HepG2 (cell line): ENCODE measurements around the gene TCAP. TPM values are rescaled to one million over a fixed set of nuclear protein-coding genes. Genes with fewer than 3 reads are reported as not detected.

Experiments used
- ATF7-NPFF ChIP-seq: sonication (generic); formaldehyde crosslinking; IDR thresholded peaks from 2 replicates; pipeline ENCODE4 v1.8.1; 2023; ENCODE audit warnings: mild to moderate bottlenecking, low read depth, missing genetic modification reagents, moderate library complexity
- DPF2 ChIP-seq: sonication (generic); formaldehyde crosslinking; IDR thresholded peaks from 2 replicates; pipeline ENCODE4 v1.4.0; 2020; ENCODE audit warnings: mild to moderate bottlenecking, low read depth, missing genetic modification reagents, borderline replicate concordance
- DR1 ChIP-seq: sonication (generic); formaldehyde crosslinking; IDR thresholded peaks from 2 replicates; pipeline ENCODE4 v1.8.0; 2021; ENCODE audit warnings: mild to moderate bottlenecking, missing genetic modification reagents, inconsistent platforms
- FOXJ3 ChIP-seq: sonication (generic); formaldehyde crosslinking; IDR thresholded peaks from 2 replicates; pipeline ENCODE4 v1.4.0; 2020; ENCODE audit warnings: missing genetic modification reagents, mild to moderate bottlenecking, borderline replicate concordance
- GATAD2A ChIP-seq: IDR thresholded peaks from 2 replicates; pipeline ENCODE4 v1.6.1; 2016
- MZF1 ChIP-seq: sonication (generic); formaldehyde crosslinking; IDR thresholded peaks from 2 replicates; pipeline ENCODE4 v1.8.1; 2023; ENCODE audit warnings: mild to moderate bottlenecking, missing genetic modification reagents, borderline replicate concordance
- TCF7L2 ChIP-seq: IDR thresholded peaks from 2 replicates; pipeline ENCODE4 v1.6.1; 2011; ENCODE audit warnings: mild to moderate bottlenecking, low read depth, low read length, moderate library complexity
- WIZ ChIP-seq: sonication (generic); formaldehyde crosslinking; IDR thresholded peaks from 2 replicates; pipeline ENCODE4 v1.5.1; 2020; ENCODE audit warnings: mild to moderate bottlenecking, missing genetic modification reagents
- ZNF136 ChIP-seq: sonication (generic); formaldehyde crosslinking; IDR thresholded peaks from 2 replicates; pipeline ENCODE4 v1.8.1; 2022; ENCODE audit warnings: low read depth, mild to moderate bottlenecking, moderate library complexity, missing genetic modification reagents
- ZNF354B ChIP-seq: sonication (generic); formaldehyde crosslinking; IDR thresholded peaks from 2 replicates; pipeline ENCODE4 v1.8.0; 2022; ENCODE audit warnings: mild to moderate bottlenecking, missing genetic modification reagents
- ZNF567 ChIP-seq: sonication (generic); formaldehyde crosslinking; IDR thresholded peaks from 2 replicates; pipeline ENCODE4 v1.8.1; 2023; ENCODE audit warnings: mild to moderate bottlenecking, missing genetic modification reagents, borderline replicate concordance
- ZNF7 ChIP-seq: IDR thresholded peaks from 2 replicates; pipeline ENCODE4 v1.6.1; 2016; ENCODE audit warnings: missing biosample characterization, missing genetic modification reagents
- ZNF737 ChIP-seq: sonication (generic); formaldehyde crosslinking; IDR thresholded peaks from 2 replicates; pipeline ENCODE4 v1.5.0; 2020; ENCODE audit warnings: missing genetic modification reagents, mild to moderate bottlenecking, borderline replicate concordance
- ZNF879 ChIP-seq: sonication (generic); formaldehyde crosslinking; IDR thresholded peaks from 2 replicates; pipeline ENCODE4 v1.8.1; 2023; ENCODE audit warnings: missing genetic modification reagents
- ZNF891 ChIP-seq: sonication (generic); formaldehyde crosslinking; IDR thresholded peaks from 2 replicates; pipeline ENCODE4 v1.5.0; 2020; ENCODE audit warnings: mild to moderate bottlenecking, missing genetic modification reagents
- polyA plus RNA-seq, 8 experiments: library from polyadenylated mRNA; depleted of rRNA in 3 of 8; stranded (reverse) in 7 of 8; unstranded in 1 of 8; fragments of >200 nt; fragmentation: Illumina TruSeq in 4 of 8; extraction: Trizol in 4 of 8; gene quantifications; 2 replicates each; pipeline versions ENCODE4 v1.2.1 to v1.2.3, GENCODE V29; 2011 to 2016; ENCODE audit warnings: low read depth in 4 of 8, missing spikeins in 1 of 8, mixed read lengths in 1 of 8; ENCODE audit not compliant: insufficient read depth in 1 of 8
- total RNA-seq, 5 experiments: library from RNA; depleted of rRNA; stranded (reverse); fragments of >200 nt; fragmentation: Illumina TruSeq; extraction: Trizol; gene quantifications; 2 replicates each; pipeline ENCODE4 v1.2.3, GENCODE V29; 2016; ENCODE audit warnings: low read depth in 1 of 5
- TF ChIP-seq, protein P1 (sequence below): sonication (generic); formaldehyde crosslinking; IDR thresholded peaks from 2 replicates; pipeline ENCODE4 v1.4.0; 2020; ENCODE audit warnings: mild to moderate bottlenecking, missing genetic modification reagents
- TF ChIP-seq, protein P2 (sequence below): sonication (generic); formaldehyde crosslinking; IDR thresholded peaks from 2 replicates; pipeline ENCODE4 v1.4.0; 2020; ENCODE audit warnings: missing genetic modification reagents
- TF ChIP-seq, protein P3 (sequence below): fragments of 450-650 bp; IDR thresholded peaks from 2 replicates; pipeline ENCODE4 v1.6.1; 2016

TCAP gene
- total and polyA plus RNA-seq, 2 of the 13 experiments (the other 11 are each of a cell fraction or from before 2014, with no cell fraction given), result 0.24 to 0.65 TPM

DNA sequence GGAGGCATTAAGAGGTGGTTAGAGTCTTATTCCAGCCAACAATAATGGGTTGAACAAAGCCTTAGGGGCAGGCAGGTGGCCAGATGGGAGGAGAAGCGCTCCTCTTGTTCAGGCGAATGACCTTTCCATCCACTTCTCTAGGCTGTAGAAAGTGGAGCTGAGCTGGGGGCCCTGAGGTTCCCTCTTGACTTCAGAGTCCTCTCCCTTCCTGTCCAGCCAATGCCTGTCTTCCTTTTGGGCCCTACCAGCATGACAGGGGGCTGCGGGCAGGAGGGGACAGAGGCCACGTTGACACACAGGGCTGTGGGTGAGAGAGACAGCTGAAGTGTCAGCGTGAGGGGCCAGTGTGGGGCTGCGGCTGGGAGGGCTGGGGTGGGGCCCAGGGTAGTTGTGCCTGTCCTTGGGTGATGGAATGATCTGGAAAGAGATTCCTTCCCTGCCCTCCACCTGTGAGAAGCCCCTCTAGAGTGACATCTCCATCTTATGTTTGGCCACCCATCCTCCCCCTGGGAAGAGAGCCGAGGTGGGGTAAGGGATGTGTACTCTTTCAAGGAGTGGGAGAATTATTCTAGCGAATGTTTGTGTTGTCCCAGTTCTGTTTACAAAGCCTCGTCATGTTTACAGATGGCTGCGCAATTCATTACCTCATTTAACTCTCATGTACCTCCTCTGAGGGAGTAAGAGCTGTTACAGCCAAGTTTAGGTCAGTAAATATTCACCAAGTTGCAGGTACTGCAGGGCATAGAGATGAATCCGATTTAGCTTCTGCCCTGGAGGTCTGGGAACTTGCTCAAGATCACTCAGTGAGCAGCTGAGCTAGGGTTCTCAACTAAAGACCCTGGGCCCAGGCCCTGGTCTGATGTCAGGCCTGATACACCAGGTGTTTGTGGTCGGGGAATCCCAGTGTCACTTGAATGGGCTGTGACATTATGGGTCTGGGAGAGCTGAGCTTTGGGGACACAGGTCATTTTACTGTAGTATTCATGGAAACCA lies 38.0 kb downstream of the TCAP start (continued):
- TF ChIP-seq ZNF737 (no peak), FOXJ3 (CRISPR knock-in tag) (peak; percentile 57; the same call in 1 of the 2 replicates), ZNF354B (CRISPR knock-in tag) (no peak), WIZ (0 out of 2 replicates have a peak, but pooled peaks have one; percentile 42), MZF1 (CRISPR knock-in tag) (0 out of 2 replicates have a peak, but pooled peaks have one; percentile 68), ZNF879 (CRISPR knock-in tag) (no peak), GATAD2A (peak; percentile 85), ATF7-NPFF (CRISPR knock-in tag) (0 out of 2 replicates have a peak, but pooled peaks have one; percentile 22), DPF2 (peak; percentile 53; the same call in 1 of the 2 replicates), TCF7L2 (no peak), ZNF7 (CRISPR knock-in tag) (no peak), DR1 (CRISPR knock-in tag) (no peak), ZNF136 (0 out of 2 replicates have a peak, but pooled peaks have one; percentile 77), ZNF567 (no peak), ZNF891 (CRISPR knock-in tag) (no peak)
- TF ChIP-seq, protein P1, sequence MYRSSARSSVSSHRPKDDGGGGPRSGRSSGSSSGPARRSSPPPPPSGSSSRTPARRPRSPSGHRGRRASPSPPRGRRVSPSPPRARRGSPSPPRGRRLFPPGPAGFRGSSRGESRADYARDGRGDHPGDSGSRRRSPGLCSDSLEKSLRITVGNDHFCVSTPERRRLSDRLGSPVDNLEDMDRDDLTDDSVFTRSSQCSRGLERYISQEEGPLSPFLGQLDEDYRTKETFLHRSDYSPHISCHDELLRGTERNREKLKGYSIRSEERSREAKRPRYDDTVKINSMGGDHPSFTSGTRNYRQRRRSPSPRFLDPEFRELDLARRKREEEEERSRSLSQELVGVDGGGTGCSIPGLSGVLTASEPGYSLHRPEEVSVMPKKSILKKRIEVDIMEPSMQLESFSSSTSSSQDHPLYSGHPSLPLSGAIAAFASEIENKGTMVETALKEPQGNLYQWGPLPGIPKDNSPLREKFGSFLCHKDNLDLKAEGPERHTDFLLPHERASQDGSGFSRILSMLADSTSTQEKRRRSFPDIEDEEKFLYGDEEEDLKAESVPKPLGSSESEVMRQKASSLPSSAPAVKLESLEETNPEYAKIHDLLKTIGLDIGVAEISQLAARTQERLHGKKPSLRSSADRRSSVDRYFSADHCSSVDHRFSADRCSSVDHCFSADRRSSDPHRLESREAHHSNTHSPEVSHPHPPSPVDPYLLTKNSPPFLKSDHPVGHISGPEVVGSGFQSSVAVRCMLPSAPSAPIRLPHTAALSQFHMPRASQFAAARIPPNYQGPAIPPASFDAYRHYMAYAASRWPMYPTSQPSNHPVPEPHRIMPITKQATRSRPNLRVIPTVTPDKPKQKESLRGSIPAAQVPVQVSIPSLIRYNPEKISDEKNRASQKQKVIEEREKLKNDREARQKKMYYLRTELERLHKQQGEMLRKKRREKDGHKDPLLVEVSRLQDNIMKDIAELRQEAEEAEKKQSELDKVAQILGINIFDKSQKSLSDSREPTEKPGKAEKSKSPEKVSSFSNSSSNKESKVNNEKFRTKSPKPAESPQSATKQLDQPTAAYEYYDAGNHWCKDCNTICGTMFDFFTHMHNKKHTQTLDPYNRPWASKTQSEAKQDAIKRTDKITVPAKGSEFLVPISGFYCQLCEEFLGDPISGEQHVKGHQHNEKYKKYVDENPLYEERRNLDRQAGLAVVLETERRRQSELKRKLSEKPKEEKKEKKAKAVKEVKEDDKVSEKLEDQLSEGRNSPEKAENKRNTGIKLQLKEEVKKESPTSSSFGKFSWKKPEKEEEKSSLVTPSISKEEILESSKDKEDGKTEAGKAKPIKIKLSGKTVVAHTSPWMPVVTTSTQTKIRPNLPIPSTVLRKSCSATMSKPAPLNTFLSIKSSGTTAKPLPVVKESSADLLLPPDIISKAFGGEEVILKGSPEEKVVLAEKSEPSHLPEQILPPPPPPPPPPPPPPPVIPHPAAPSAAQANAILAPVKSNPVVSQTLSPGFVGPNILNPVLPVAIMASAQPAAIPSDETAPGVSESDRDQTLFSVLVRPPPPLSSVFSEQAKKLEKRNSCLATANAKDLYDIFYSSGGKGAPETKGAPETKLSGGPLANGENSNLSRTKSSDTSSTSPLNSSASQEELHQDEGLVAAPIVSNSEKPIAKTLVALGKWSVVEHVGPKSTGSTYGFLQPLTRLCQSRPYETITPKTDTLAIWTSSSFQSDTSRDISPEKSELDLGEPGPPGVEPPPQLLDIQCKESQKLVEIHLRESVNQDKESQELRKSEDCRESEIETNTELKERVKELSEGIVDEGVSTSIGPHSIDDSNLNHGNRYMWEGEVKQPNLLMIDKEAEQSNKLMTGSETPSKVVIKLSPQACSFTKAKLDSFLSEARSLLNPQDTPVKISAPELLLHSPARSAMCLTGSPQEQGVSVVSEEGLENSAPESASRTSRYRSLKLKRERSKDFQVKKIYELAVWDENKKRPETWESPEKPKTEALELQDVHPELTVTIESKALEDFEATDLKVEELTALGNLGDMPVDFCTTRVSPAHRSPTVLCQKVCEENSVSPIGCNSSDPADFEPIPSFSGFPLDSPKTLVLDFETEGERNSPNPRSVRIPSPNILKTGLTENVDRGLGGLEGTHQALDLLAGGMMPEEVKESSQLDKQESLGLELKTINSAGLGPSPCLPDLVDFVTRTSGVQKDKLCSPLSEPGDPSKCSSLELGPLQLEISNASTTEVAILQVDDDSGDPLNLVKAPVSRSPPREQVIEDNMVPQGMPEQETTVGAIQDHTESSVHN, result peak; percentile 55; the same call in 1 of the 2 replicates
- TF ChIP-seq, protein P2, sequence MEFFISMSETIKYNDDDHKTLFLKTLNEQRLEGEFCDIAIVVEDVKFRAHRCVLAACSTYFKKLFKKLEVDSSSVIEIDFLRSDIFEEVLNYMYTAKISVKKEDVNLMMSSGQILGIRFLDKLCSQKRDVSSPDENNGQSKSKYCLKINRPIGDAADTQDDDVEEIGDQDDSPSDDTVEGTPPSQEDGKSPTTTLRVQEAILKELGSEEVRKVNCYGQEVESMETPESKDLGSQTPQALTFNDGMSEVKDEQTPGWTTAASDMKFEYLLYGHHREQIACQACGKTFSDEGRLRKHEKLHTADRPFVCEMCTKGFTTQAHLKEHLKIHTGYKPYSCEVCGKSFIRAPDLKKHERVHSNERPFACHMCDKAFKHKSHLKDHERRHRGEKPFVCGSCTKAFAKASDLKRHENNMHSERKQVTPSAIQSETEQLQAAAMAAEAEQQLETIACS (CRISPR knock-in tag), result no peak
- TF ChIP-seq, protein P3, sequence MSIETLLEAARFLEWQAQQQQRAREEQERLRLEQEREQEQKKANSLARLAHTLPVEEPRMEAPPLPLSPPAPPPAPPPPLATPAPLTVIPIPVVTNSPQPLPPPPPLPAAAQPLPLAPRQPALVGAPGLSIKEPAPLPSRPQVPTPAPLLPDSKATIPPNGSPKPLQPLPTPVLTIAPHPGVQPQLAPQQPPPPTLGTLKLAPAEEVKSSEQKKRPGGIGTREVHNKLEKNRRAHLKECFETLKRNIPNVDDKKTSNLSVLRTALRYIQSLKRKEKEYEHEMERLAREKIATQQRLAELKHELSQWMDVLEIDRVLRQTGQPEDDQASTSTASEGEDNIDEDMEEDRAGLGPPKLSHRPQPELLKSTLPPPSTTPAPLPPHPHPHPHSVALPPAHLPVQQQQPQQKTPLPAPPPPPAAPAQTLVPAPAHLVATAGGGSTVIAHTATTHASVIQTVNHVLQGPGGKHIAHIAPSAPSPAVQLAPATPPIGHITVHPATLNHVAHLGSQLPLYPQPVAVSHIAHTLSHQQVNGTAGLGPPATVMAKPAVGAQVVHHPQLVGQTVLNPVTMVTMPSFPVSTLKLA, result peak; percentile 49; the same call in 1 of the 2 replicates
